DMS 273 (cell line): Measurements from ENCODE around the gene C1orf141.
A peak's percentile ranks its signal among the peaks of the same experiment; 100 is the strongest.
"Not testable (repeated sequence)": the region's sequence is repeated elsewhere in the genome, so short reads cannot be mapped to it uniquely, and the experiment has no call there.

Source experiments
- DNase-seq: peaks from one replicate; lab custom pipeline; 2025; ENCODE audit not compliant: unreplicated experiment; lab: John Stamatoyannopoulos, UW

Gene C1orf141

GRCh38 chr1:67134695-67135094 is at the start of gene C1orf141:
C1orf141 (minus strand) TSS chr1:67134970; CDS start chr1:67127240, 7,730 bp downstream.
- no peak for DNase-seq

DNA sequence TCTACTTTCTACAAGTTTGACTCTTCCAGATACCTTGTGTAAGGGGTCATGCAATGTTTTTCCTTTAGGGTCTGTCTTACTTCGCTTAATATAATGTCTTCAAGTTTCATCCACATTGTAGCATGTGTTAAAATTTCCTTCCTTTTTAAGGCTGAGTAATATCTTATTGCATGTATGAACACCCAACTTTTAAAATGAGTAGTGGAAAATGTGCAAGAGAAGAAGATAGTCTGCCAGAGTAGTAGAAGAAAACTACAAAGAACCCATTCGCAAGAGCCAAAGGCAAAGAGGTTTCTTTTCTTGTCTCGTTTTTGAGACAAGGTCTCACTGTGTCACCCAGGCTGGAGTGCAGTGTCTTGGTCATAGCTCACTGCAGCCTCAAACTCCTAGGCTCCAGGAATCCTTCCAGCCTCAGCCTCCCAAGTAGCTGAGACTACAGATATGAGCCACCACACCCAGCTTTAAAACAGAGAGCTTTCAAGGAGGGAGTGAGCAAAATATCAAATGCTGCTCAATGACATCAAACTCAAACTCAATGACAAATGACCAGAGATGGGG is 40.8 kb upstream of the C1orf141 start:
- no peak for DNase-seq

- no peak for DNase-seq
Measured at GRCh38 chr1:67174716-67175284, 40.0 kb upstream of the C1orf141 start.

DNA sequence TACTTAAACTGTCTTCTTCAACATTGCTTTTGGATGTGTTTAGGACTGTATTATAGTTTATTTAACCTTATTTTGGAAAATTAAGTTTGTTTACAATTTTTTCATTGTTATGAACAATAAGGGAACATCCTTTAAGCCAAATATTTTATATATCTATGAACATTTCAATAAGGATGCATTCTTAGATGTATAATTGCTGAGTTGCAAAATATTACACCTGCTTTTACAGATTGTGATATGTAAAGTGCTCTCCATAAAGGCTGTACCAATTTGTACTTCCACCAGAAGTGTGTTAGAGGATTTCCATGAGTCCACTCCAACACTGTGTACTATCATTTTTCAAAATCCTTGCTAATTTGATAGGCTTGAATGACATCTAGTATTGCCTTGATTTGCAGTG is 39.2 kb upstream of the C1orf141 start:
- no peak for DNase-seq

GRCh38 chr1:67171978-67172377 is 37.2 kb upstream of the C1orf141 start:
- no peak for DNase-seq

DNA sequence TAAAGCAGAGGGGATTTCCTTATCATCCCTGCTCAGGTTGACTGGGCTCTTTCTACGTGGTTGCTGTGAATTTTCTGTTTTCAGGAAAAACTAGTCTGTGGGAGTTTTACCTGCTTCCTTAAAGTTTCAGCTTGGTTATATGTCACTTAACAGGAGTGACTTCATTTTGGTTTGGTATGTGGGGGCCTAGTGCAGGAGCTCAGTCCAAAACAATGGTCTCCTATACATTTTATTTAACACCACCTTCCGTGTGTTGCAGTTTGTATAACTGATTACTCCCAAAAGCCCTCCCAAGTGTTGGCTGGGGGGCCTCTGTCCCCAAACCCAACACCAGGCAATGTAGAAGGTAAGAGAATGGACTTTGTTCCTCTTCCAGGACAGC is 36.8 kb upstream of the C1orf141 start:
- no peak for DNase-seq

DNA sequence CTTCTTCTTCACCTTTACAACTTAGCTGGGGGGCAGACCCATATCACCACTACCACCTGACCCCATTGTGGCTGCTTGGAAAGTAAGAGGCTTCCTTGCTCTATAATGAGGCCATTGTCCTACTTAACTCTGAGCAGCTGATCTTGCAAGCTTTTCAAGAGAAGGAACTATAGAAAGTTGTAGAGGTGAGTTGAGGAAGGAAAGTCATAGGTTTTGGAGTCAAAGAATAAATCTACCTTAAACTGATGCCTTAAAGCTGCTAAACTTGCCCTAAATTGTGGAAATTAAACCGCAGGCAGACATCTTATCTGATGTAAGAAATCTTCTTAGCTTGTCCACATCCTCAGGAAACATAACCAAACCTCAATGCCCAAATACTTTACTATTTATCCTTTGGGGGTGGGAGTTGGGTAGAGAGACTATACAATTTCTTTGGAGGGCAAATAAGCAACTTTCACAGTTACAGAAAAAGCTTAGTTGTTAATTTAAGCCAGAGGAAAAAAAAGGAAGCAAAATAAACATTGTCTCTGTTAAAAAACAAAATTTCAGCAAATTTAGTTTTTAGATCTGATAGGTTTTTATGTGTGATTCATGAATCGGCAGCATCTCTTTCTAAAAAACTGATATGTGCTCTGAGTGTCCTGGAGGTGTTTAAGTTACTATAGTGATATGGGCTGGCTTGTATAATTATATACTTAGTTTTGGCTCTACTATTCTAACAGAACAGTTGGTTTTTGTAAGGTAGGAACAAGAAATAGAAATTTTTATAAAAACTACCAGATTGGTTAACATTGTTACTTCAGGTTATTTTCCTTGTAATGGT is 36.2 kb upstream of the C1orf141 start:
- DNase-seq: no peak

DNA sequence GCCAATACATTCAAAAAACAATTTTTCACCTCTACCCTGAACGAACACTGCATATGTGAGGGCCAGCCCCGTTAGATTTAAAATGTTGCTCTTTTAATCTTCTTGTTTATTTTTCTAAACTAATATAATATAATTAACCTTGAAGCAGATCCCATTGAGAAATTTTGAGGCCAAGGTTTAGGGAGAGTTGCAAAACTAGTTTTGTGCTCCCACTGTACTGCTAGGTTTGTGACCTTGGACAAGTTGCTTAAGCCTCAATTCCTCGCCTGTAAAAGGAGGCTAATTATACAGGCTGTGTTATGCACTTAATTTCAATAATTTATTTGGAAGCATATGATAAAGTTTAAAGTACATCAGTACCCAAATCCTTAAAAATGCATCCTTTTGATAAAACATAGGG is 35.2 kb upstream of the C1orf141 start:
- no peak for DNase-seq

- DNase-seq: no peak
Measured at GRCh38 chr1:67169496-67169895, 34.7 kb upstream of the C1orf141 start.

DNA sequence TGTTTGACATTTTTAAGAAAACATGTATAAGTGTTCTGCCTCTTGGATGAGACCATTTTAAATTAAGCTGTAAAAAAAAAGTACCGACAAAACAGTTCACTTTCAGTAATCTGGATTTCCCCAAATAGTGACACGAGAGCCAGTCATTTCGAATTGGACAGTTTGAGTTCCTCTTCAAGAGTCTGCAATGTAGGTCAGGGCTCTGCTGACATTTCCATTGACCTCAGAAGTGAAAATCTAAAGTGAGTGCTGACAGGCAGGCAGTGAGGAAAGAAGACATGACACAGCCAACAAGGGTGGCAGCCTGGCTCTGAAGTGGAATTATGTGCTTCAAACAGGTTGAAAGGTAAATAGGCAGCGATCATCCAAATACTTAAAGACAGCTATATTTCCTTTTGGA is 31.4 kb upstream of the C1orf141 start, which contains the start of gene IL23R:
Gene IL23R (plus strand): TSS at position 259 of the 400 bp plus-strand sequence. CDS start 1,667 bp downstream, outside the sequence.
- DNase-seq: no peak

DNA sequence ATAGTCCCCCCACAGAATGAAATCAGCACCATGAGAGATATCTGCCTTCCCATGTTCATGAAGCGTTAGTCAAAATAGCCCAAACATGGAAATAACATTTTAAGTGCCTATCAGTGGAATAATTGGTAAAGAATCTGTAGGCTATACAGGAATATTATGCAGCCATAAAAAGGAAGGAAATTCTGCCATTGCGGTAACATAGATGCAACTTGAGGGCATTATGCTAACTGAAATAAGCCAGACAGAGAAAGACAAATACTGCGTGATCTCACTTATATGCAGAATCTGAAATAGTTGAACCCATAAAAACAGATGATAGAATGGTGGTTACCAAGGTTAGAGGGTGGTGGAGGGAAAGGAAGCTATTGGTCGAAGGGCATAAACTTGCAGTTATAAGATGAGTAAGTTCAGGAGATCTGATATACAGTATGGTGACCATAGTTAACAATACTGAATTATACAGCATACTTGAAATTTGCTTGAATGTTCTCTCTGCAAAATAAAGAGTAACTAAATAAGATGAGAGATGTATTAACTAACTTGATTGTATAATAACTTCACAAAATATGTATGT is 30.8 kb upstream of the C1orf141 start:
- DNase-seq: no peak

DNA sequence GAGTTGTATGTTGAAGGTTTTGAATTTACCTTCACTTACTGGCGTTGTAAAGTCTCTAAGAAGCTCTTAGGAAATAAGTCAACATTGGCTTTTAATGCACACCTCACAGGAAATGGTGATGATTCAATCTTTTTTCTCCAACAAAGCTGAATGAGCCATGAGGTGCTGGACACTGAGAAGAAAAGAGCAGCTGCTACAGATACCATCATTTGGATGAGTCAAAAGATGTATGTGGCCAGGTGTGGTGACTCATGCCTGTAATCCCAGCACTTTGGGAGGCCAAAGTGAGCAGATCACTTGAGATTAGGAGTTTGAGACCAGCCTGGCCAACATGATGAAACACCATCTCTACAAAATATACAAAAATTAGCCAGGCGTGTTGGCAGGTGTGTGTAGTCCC is 28.2 kb upstream of the C1orf141 start:
- no peak for DNase-seq

DNA sequence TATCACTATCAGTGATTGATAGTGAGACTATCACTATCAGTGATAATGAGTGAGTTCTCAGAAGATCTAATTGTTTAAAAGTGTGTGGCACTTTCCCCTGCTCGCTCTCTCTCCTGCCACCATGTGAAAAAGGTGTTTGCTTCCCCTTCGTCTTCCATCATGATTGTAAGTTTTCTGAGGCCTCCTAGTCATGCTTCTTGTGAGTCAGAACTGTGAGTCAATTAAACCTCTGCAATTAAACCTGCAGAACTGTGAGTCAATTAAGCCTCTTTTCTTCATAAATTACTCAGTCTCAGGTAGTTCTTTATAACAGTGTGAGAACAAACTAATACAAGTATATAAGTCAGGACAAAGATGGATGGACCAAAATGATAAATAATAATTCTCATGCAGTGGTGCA is 24.5 kb upstream of the C1orf141 start:
- no peak for DNase-seq

- DNase-seq: no peak
Measured at GRCh38 chr1:67158401-67158800, 23.6 kb upstream of the C1orf141 start.

DNA sequence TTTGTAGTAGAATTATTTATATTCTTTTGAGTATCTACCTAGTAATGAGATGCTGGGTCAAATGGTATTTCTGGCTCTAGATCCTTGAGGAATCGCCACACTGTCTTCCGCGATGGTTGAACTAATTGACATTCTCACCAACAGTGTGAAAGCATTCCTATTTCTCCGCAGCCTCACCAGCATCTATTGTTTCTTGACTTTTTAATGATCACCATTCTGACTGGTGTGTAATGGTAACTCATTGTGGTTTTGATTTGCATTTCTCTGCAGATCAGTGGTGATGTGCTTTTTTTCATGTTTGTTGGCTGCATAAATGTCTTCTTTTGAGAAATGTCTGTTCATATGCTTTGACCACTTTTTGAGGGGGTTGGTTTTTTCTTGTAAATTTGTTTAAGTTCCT is 16.2 kb upstream of the C1orf141 start:
- no peak for DNase-seq

DNA sequence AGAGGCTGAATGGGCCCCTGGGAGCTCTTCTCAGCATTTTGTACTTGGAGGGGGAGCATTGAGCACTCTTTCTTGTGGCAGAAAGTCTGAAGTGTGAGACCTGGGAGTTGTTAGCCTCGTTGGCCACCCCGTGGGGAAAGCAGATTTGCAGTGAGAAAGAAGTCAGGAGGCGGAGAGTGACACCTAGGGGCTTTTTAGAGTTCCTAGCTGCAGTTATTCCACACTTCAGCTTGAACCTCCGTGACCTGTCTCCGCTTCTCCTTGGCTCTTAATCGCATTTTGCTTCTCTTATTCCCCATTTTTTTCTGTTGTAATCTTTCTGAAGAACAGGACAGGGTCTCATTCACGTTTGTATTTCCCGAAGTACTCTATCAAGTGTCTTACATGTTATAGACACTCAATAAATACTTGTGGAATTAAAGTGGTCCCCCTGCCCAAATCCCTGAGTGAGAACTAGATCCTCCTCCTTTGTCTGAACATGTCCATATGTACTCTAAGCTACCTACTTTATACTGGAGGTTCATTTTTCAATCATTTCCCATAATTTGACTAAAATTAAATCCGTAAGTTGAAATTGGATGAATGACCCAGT is 14.5 kb upstream of the C1orf141 start:
- DNase-seq: peak; percentile 80

DNA sequence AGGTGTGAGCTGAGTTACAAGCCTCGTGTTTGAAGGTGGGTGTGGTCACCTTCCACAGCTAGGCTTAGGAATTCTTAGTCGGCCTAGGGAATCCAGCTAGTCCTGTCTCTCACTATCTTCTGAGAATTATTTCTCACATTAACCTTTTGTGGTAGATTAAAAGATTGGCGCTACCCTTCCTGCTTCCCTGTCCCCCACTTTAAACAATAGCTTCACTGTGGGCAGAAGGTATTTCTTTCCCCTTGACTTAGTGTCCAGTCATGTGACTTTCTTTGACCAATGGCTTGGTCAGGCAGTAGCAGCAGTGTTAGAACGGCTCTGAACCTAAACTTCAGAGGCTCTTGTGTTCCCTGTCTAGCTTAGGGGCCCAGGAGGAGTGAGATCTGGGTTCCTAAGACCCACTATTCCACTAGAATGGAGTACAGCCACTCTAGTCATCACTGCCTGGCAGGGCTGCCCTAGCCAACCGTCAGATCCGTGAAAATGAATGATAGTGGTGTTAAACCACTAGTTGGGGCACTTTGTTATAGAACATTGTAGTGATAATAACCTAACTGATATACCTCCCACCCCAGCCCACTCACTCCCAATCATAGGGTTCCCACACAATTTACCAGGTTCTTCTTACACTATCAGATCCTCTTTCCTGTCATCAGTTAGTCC is 13.9 kb upstream of the C1orf141 start:
- no peak for DNase-seq

GRCh38 chr1:67147973-67148372 is 13.2 kb upstream of the C1orf141 start:
- DNase-seq: not testable (repeated sequence)

- no peak for DNase-seq
Measured at GRCh38 chr1:67146539-67146938, 11.8 kb upstream of the C1orf141 start.

DNA sequence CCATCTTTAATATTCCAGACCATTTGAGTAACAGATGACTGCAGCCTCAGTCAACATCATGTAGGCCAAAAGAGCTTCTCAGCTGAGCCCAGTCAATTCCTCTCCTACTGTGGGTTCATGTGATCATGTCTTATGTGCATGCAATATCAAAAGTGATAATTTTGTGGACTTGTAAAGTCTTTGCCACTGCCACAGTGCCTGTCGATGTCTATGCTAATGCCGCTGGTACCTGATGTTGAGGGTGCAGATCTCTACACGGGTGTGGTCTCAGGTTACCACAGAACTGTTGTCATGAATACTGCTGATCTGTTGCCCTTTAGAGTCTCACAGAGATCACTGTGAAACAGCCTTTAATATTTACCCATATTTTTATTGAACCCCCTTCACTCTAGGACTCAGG is 11.3 kb upstream of the C1orf141 start:
- DNase-seq: no peak

GRCh38 chr1:67144696-67145095 is 9.9 kb upstream of the C1orf141 start:
- peak; percentile 23 for DNase-seq
